Neural cell (in vitro differentiated cells): ENCODE measurements around the gene MYO19.

Source experiments
- EP300 ChIP-seq: fragments of 450-650 bp; conservative IDR thresholded peaks from 2 replicates; pipeline ENCODE4 v1.6.1; 2014; ENCODE audit warnings: antibody characterized with exemption, mild to moderate bottlenecking, moderate library complexity; ENCODE audit not compliant: poor library complexity, severe bottlenecking
- EZH2 ChIP-seq: fragments of 200-600, 300-800 bp; shearing (Covaris generic), sonication (generic); IDR thresholded peaks from 2 replicates; pipeline ENCODE4 v1.6.1; 2014; ENCODE audit warnings: antibody characterized with exemption, low read length, borderline replicate concordance, mild to moderate bottlenecking; ENCODE audit not compliant: insufficient read depth, poor library complexity, severe bottlenecking
- POLR2AphosphoS5 ChIP-seq: IDR thresholded peaks from 2 replicates; pipeline ENCODE4 v1.6.1; 2012
- SMC3 ChIP-seq: fragments of 450-650 bp; conservative IDR thresholded peaks from 2 replicates; pipeline ENCODE4 v1.6.1; 2014; ENCODE audit warnings: antibody characterized with exemption, mild to moderate bottlenecking, moderate library complexity; ENCODE audit not compliant: poor library complexity
- TAF1 ChIP-seq: IDR thresholded peaks from 2 replicates; pipeline ENCODE4 v1.6.1; 2012; ENCODE audit warnings: low read depth
- TF ChIP-seq, protein P1 (sequence below): fragments of 450-650 bp; IDR thresholded peaks from 2 replicates; pipeline ENCODE4 v1.5.1; 2014; ENCODE audit warnings: antibody characterized with exemption, mild to moderate bottlenecking, moderate library complexity; ENCODE audit not compliant: poor library complexity, severe bottlenecking

DNA sequence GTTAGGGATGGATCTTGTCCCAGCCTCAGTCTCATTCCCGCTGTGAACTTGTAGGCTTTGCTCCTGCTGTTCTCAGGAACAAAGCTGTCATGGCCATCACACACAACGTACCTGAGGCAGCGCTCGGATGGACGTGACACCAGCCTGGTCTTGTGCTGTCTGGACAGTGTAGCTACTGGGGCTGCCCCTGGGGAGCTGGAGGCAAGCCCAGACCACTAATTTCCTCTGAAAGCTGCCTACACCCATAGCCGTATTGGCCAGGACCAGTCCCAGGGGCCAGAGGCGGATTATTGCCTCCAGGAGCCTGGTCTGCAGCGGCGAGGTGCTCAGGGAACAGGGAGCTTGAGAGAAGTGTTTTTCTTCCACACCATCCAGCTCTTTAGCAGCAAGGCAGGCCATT is 36.5 kb downstream of the MYO19 start:
- TF ChIP-seq POLR2AphosphoS5 = no peak
- TF ChIP-seq, protein P1, sequence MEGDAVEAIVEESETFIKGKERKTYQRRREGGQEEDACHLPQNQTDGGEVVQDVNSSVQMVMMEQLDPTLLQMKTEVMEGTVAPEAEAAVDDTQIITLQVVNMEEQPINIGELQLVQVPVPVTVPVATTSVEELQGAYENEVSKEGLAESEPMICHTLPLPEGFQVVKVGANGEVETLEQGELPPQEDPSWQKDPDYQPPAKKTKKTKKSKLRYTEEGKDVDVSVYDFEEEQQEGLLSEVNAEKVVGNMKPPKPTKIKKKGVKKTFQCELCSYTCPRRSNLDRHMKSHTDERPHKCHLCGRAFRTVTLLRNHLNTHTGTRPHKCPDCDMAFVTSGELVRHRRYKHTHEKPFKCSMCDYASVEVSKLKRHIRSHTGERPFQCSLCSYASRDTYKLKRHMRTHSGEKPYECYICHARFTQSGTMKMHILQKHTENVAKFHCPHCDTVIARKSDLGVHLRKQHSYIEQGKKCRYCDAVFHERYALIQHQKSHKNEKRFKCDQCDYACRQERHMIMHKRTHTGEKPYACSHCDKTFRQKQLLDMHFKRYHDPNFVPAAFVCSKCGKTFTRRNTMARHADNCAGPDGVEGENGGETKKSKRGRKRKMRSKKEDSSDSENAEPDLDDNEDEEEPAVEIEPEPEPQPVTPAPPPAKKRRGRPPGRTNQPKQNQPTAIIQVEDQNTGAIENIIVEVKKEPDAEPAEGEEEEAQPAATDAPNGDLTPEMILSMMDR = no peak
- no peak for TF ChIP-seq EZH2
- TF ChIP-seq EP300 = no peak
- no peak for TF ChIP-seq TAF1
- no peak for TF ChIP-seq SMC3
